ENCODE data around the gene PLET1. TPM values are rescaled to one million over a fixed set of nuclear protein-coding genes. Genes with fewer than 3 reads are reported as not detected.

The PLET1 gene
- total RNA-seq, 2 experiments from 2014 or later = not detected

DNA sequence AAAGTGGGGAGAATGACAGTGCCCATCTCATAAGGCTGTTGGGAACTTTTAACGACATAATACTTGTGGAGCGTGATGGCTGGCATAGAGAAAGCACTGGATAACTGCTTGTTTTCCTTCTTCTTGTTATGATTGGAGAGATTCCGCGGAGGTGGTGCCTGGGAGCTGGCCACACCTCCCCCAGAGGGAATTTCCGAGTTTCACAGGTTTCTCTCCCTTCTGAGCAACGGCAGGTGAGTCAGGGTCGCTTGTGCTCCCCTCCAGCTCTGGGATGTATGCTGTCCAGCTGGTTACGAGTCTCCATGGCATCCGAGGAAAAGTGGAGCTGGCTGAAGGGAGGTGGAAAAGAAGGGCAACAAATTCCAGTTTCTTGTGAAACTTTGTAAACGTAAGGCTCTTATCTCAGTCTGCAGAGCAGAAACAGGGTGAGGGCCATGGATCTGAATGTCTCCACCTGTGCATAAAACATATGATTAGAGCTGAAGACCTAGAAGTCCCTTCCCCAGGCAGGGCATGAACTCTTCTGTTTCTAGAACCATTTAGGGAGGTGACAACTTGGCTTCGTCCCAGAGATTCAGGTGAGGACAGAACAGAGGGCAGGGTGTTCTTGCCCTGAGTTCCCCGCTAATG is 10.0 kb upstream of the PLET1 start:
- TF ChIP-seq CTCF (conservative IDR thresholded peaks at IDR 0.05; ENCODE audit: low read length) (no peak), EZH2phosphoT487 (IDR thresholded peaks at IDR 0.05; ENCODE audit: borderline replicate concordance, low read depth, low read length) (no peak)
- H4K20me1 ChIP-seq (ENCODE audit: insufficient read depth, low read length) = no peaks in the 10 kb centered on the region
- no peak overlapping the region for H2AFZ ChIP-seq (ENCODE audit: low read length)
- H3K4me1 ChIP-seq (ENCODE audit: insufficient read depth, low read length, poor library complexity, severe bottlenecking) = no peaks in the 10 kb centered on the region
- intact Hi-C loops (cut with micrococcal nuclease; ENCODE audit: unreplicated experiment) = no loop called here
- no peaks in the 10 kb centered on the region for H3K9me3 ChIP-seq (ENCODE audit: low read length)
- H3K9me2 ChIP-seq (ENCODE audit: insufficient read depth, low read length) = no peaks in the 10 kb centered on the region
- H3K4me2 ChIP-seq (ENCODE audit: low read length) = no peak overlapping the region
- no peak overlapping the region for H3K27ac ChIP-seq (ENCODE audit: low read depth, low read length, poor library complexity, severe bottlenecking)
- H3K79me2 ChIP-seq (ENCODE audit: insufficient read depth, low read depth, low read length) = no peaks in the 10 kb centered on the region
- BruUV-seq (replicated peaks) = no TSS peak
- H3K36me3 ChIP-seq (ENCODE audit: insufficient read depth, low read length) = no peaks in the 10 kb centered on the region
- DNase-seq (ENCODE audit: low spot score) = no peak
- no peak overlapping the region for H3K4me3 ChIP-seq (ENCODE audit: low read depth, low read length, poor library complexity, severe bottlenecking)
- ChIA-PET POLR2A (interaction anchor here (0.9 to 1.1 kb wide), 2 partner anchors 9 to 18 kb away, joined by 3 to 5 read pairs; no protein-coding TSS in a partner anchor), CTCF (ENCODE audit: unreplicated experiment) (interaction anchor here (0.6 kb wide), 1 partner anchor 10 kb away, joined by 3 read pairs; no protein-coding TSS in a partner anchor)

DNA sequence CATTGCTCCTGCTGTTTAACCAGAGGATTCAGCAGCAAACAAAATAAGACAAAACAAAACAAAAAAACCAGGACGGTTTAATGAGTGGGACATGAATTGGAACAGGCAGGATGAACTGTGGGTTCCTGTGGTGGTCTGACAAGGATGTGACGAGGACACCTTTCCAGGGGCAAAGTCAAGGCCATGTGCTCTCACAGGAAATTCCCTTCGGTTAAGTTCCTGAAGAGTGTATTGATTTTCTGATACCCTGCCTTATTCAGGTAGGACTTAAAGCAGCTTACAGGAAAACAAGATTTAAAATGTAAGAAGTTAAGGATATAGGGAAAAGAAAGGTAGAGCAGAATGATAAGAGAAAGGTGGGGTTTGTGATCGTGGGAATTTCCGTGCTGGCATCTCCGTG is 8.5 kb upstream of the PLET1 start:
- ChIA-PET CTCF (ENCODE audit: unreplicated experiment) (no interaction called here), POLR2A (interaction anchor here (0.6 kb wide), 1 partner anchor 267 kb away, joined by 5 read pairs; no protein-coding TSS in a partner anchor)
- H3K4me2 ChIP-seq (ENCODE audit: low read length) = no peak overlapping the region
- no peaks in the 10 kb centered on the region for H3K9me3 ChIP-seq (ENCODE audit: low read length)
- no peak overlapping the region for H3K27ac ChIP-seq (ENCODE audit: low read depth, low read length, poor library complexity, severe bottlenecking)
- intact Hi-C loops (cut with micrococcal nuclease; ENCODE audit: unreplicated experiment) = no loop called here
- no peaks in the 10 kb centered on the region for H3K36me3 ChIP-seq (ENCODE audit: insufficient read depth, low read length)
- TF ChIP-seq CTCF (conservative IDR thresholded peaks at IDR 0.05; ENCODE audit: low read length) (no peak), EZH2phosphoT487 (IDR thresholded peaks at IDR 0.05; ENCODE audit: borderline replicate concordance, low read depth, low read length) (no peak)
- H3K79me2 ChIP-seq (ENCODE audit: insufficient read depth, low read depth, low read length) = no peaks in the 10 kb centered on the region
- H2AFZ ChIP-seq (ENCODE audit: low read length) = no peak overlapping the region
- H3K4me3 ChIP-seq (ENCODE audit: low read depth, low read length, poor library complexity, severe bottlenecking) = no peak overlapping the region
- no peak for DNase-seq (ENCODE audit: low spot score)
- H3K9me2 ChIP-seq (ENCODE audit: insufficient read depth, low read length) = no peaks in the 10 kb centered on the region
- no peaks in the 10 kb centered on the region for H4K20me1 ChIP-seq (ENCODE audit: insufficient read depth, low read length)
- BruUV-seq (replicated peaks) = no TSS peak
- no peaks in the 10 kb centered on the region for H3K4me1 ChIP-seq (ENCODE audit: insufficient read depth, low read length, poor library complexity, severe bottlenecking)

- POLR2A ChIA-PET = no interaction called here
- H4K20me1 ChIP-seq (ENCODE audit: insufficient read depth, low read length) = no peaks in the 10 kb centered on the region
- H3K36me3 ChIP-seq (ENCODE audit: insufficient read depth, low read length) = no peaks in the 10 kb centered on the region
- no peaks in the 10 kb centered on the region for H3K9me3 ChIP-seq (ENCODE audit: low read length)
- CTCF ChIA-PET (ENCODE audit: unreplicated experiment) = no interaction called here
- H3K4me1 ChIP-seq (ENCODE audit: insufficient read depth, low read length, poor library complexity, severe bottlenecking) = no peaks in the 10 kb centered on the region
- no peak overlapping the region for H3K4me2 ChIP-seq (ENCODE audit: low read length)
- no TSS peak for BruUV-seq (replicated peaks)
- H3K27ac ChIP-seq (ENCODE audit: low read depth, low read length, poor library complexity, severe bottlenecking) = no peak overlapping the region
- TF ChIP-seq CTCF (conservative IDR thresholded peaks at IDR 0.05; ENCODE audit: low read length) (no peak), EZH2phosphoT487 (IDR thresholded peaks at IDR 0.05; ENCODE audit: borderline replicate concordance, low read depth, low read length) (no peak)
- no peak overlapping the region for H2AFZ ChIP-seq (ENCODE audit: low read length)
- intact Hi-C loops (cut with micrococcal nuclease; ENCODE audit: unreplicated experiment) = no loop called here
- H3K4me3 ChIP-seq (ENCODE audit: low read depth, low read length, poor library complexity, severe bottlenecking) = no peak overlapping the region
- H3K9me2 ChIP-seq (ENCODE audit: insufficient read depth, low read length) = no peaks in the 10 kb centered on the region
- no peaks in the 10 kb centered on the region for H3K79me2 ChIP-seq (ENCODE audit: insufficient read depth, low read depth, low read length)
- DNase-seq (ENCODE audit: low spot score) = no peak
Observed at GRCh38 chr11:112268406-112268805, 7.7 kb upstream of the PLET1 start.
